A673 (cell line): ENCODE data around the gene GPR68.

Experiments used
- CTCF ChIP-seq: fragments of 300-800, 200-600 bp; sonication (generic); conservative IDR thresholded peaks from 2 replicates; pipeline ENCODE4 v1.5.1; 2017; ENCODE audit warnings: low read depth, mild to moderate bottlenecking, antibody characterized with exemption, low read length, moderate library complexity, mixed read lengths
- EZH2 ChIP-seq: fragments of 200-600 bp; sonication (generic); IDR thresholded peaks from 2 replicates; pipeline ENCODE4 v1.6.1; 2017; ENCODE audit warnings: borderline replicate concordance, low read depth, mild to moderate bottlenecking, mixed read lengths, antibody characterized with exemption, low read length; ENCODE audit not compliant: poor library complexity, severe bottlenecking

GRCh38 chr14:91277546-91278382 is 33.3 kb upstream of the GPR68 start:
- TF ChIP-seq CTCF (no peak), EZH2 (no peak)
